ENCODE data around the gene SNX3.
"Not testable (repeated sequence)": the region's sequence is repeated elsewhere in the genome, so short reads cannot be mapped to it uniquely, and the experiment has no call there.

SNX3 gene

DNA sequence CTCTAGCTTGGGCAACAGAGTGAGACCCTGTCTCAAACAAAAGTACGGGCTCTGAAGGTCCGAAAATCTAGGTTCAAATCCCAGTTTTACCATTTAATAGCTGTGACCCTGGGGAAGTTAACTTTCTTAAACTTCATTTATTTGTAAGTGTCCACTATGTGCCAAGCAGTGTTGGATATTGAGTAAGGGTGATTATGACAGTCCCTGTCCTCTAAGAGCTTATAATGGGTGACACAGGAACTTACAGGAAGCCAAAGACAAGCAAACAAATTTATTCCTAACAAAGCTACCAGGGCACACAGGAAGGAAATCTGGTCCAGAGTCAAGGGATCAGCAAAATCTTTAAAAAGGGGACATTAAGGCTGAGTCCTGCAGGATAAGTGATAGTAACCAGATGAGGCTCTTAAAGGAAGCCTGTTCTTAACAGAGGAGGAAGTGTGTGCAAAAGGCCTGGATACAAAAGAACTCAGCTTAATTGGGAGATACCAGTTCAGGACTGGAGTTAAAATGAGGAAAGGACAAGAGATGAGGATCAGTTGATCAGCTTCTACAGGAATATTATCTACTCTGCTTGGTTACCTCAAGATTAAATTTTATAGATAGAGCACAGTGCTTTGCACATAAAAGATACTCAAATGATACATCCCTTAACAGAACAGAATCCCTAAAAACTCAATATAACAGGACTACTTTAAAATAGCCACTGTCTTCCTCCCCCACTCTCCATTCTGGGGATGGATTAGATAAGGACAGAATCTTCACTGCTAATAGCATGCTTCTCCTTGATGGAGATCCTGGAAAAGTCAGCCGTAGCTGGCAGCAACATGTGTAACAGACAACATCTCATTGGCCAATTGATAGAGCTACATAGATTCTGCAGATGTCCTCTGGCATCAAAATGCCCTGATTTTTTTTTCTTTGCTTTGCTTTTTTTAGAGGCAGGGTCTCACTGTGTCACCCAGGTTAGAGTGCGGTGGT, 6.1 kb downstream of the SNX3 start:
- no peak for DNase-seq

GRCh38 chr6:108253241-108253640, 7.6 kb downstream of the SNX3 start:
- DNase-seq: no peak

DNA sequence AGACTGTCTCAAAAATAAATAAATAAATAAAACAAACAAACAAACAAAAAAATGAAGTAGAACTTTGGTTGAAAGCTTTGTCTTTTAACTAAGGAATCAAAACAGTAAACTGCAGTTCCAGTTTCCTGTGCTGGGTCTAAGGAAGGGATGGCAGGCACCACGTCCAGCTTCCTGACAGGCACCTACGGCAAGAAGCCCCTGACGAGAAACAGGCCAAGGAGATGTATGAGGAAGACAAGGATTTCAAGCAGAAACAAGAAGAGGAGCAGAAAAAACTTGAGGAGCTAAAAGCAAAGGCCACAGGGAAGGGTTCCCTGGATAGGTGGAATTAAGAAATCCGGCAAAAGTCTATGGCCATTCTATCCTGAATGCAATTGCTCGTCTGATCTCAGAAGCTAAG, 8.8 kb downstream of the SNX3 start:
- DNase-seq: no peak

- peak; percentile 19 for DNase-seq
Observed at GRCh38 chr6:108251252-108251651, 9.6 kb downstream of the SNX3 start.

- peak; percentile 67 for DNase-seq
Observed at GRCh38 chr6:108250240-108250866, 10.5 kb downstream of the SNX3 start.

- DNase-seq: no peak
Observed at GRCh38 chr6:108247965-108248536, 12.8 kb downstream of the SNX3 start.

DNA sequence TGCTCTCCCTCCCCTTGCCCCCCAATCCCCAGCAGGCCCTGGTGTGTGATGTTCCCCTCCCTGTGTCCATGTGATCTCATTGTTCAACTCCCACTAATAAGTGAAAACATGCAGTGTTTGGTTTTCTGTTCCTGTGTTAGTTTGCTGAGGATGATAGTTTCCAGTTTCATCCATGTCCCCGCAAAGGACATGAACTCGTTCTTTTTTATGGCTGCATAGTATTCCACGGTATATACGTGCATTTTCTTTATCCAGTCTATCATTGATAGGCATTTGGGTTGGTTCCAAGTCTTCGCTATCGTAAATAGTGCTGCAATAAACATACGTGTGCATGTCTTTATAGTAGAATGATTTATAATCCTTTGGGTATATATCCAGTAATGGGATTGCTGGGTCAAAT, 15.7 kb downstream of the SNX3 start:
- not testable (repeated sequence) for DNase-seq

DNA sequence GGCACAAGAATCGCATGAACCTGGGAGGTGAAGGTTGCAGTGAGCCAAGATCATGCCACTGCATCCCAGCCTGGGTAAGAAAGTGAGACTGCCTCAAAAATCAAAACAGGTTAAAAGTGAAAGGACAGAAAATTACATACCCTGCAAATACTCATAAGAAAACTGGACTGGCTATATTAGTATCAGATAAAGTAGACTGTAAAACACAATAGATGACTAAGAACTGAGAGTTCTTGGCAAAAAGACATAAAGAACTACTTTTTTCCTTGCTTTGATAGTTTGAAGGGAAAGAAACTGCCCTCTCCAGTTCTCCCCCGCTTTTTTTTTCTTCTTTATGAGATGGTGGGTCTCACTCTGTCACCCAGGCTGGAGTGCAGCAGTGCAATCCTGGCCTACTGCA, 17.0 kb downstream of the SNX3 start:
- DNase-seq: no peak

- DNase-seq: no peak
Observed at GRCh38 chr6:108242721-108243120, 18.1 kb downstream of the SNX3 start.

- DNase-seq: no peak
Observed at GRCh38 chr6:108242259-108242658, 18.6 kb downstream of the SNX3 start.

- no peak for DNase-seq
Observed at GRCh38 chr6:108238322-108238721, 22.5 kb downstream of the SNX3 start.

DNA sequence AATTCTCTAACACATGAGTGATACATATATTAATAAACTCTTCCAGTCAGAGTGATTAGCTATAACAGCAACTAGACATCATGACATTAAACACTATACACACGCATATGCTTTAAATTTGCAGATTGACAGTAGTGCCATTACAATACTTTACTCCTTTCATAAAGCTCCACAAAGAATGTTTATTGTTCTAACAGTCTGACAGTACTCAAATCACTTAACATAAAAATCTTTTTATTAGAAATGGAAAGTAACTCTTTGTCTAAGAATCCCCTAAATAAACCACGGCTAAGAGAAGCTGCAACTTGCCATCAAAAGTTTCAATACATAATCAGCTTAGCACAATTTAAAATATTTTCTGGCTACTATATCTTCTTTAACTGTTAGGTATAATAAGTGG, 24.0 kb downstream of the SNX3 start:
- DNase-seq: no peak

DNA sequence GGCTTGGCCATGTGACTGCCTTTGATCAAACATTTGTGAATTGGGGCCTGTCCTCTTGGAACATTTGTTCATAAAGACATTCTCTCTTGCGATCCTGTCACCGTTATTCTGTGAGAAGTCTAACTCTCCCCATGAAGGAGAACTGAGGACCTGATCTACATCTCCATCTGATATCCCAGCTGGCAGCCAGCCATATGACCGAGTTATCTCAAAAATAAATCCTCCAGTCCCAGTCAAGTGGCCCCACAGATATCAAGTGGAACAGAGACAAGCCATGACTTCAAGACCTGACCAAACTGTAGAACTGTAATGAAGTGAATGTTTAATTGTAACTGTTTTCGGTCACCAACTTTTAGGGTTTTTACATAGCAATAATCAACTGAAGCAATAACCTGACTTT, 25.7 kb downstream of the SNX3 start:
- peak; percentile 44 for DNase-seq

DNA sequence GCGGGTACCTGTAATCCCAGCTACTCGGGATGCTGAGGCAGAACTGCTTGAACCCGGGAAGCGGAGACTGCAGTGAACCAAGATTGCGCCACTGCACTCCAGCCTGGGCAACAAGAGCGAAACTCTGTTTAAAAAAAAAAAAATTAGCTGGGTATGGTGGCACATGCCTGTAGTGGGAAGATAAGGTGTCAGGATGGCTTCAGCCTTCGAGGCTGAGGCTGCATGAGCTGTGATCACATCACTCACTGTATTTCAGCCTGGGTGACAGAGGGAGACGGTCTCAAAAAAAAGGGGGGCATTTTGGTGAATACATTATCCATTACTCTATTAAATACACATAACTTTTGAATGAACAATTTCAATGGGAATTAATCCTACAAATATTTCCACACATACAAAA, 32.4 kb downstream of the SNX3 start:
- peak; percentile 90 for DNase-seq

GRCh38 chr6:108227290-108227689, 33.5 kb downstream of the SNX3 start:
- DNase-seq: no peak

- peak; percentile 38 for DNase-seq
Observed at GRCh38 chr6:108222504-108222903, 38.3 kb downstream of the SNX3 start.

GRCh38 chr6:108222064-108222463, 38.8 kb downstream of the SNX3 start:
- no peak for DNase-seq

DNA sequence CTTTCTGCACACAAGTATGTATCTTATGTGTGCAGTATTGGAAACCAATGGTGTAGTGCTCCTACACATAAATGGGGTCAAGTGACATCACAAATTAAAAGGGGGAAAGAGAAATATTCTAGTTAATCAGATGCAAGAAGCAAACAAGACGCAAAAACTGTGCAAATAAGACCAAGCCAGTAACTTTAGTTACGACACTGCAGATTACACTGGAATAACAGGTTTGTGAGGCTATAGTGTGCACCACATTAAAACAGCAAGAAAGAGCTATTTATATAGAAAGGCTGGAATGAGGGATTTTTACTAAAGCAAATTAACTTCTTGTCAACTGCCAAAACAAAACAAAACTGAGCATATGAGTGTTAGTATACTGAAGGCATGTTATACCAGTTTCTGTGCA, 49.2 kb downstream of the SNX3 start:
- DNase-seq: no peak

DNA sequence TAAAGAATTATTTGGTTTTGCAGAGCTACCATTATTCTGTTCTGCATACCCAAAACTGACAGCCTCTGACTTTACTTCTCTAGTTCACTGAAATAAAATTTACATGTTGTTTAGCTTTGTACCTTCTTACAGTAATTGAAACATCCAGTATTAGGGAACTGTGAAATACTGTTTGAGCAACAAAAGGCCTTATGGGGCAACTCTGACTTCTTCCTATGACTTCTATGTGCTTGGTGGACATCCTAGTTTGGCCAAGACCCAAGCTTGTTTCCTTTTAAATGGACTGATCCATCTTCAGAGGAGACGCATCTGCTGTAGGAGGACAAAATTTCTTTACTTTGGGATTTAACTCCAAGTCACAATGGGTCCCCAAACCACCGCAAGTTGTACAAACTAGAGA, 50.3 kb downstream of the SNX3 start:
- no peak for DNase-seq

GRCh38 chr6:108209738-108210137, 51.1 kb downstream of the SNX3 start:
- DNase-seq: no peak

DNA sequence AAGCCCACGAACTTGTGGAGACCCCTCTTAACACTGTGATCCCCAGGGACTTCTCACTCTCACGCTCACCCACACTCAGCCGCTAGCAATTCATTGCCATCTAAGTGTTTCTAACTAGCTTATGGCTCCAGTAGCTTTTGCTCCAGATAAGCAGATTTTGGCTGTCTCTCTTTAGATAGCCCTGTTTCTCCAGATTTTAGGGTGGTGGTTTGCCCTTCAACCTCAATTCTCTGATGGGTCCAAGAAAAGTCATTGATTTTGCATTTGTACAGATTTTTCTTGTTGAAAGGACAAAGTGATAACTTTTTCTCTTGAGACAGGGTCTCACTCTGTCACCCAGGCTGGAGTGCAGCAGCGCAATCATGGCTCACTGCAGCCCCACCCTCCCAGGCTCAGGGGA, 53.8 kb downstream of the SNX3 start:
- DNase-seq: peak; percentile 12

DNA sequence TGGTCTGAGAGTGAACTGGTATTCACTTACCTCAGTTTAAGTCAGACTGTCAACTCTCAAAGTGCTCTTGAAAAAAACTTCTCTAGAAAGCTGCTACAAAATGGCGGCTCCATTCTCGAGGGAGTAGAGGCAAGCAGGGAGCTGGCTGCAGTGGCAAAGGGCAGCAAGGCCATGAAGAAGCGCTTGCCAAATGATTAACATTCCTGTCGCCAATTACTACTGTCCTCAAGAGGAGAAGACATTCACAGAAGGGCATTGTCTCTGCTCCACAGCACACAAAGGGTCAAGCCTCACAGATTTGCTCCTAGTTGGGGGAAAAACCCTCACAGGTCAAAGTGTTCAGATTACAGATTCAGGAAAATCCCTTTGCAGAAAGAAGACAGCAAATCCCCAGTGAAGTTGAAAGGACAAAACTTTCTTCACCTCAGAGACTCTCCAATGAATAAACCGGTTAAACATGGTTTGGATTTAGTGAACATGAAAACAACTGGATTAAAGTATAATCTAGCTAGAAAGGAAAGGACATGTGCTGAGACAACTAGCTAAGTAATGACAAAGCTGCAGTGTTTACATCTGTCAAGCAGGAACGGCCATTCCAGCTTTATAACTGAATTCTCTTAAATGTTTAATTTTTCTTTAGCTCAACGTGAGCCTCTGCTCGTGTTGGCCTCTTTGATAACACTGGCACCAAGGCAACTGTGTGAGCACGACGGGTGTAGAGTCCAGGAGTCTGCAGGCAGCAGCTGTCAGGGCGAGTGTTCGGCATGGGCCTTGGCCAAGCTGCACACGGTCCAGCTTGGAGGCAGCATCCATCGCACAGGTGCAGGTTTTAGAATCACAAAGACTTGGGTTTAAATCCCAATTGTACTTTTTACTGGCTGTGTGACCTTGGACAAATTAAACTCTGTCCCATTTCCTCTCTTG, 57.4 kb downstream of the SNX3 start:
- no peak for DNase-seq

- no peak for DNase-seq
Observed at GRCh38 chr6:108200631-108201030, 60.2 kb downstream of the SNX3 start.
